Measurements from ENCODE around the gene PBX1.

DNA sequence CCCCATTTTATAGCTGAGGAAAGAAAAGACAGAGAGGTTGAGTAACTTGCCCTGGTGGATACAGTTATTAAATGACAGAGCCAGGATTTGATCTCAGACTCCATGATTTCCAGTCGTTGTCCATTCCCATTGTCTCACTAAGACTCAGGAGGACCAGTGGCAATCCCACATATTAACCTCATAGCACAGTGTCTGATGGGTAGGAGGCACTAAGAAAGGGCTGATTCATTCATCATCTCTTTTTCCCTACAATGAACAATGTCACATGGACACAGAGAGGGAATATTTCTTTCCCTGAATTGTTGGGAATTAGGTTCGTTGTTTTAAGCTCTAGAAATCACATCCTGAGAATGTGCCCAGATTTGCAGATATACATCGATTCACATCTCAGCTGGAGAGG is 99.9 kb downstream of the PBX1 start:
- TF ChIP-seq CTCF (IDR thresholded peaks at IDR 0.05; ENCODE audit: low read depth, low read length) (no peak), EZH2phosphoT487 (IDR thresholded peaks at IDR 0.05; ENCODE audit: low read depth) (no peak)

All from OCI-LY3 (cell line).